ENCODE data around the gene NISCH. TPM values are rescaled to one million over a fixed set of nuclear protein-coding genes. Genes with fewer than 3 reads are reported as not detected.

The NISCH gene
- polyA plus RNA-seq, 2 of the 4 experiments (the other 2 are of a cell fraction), result 17.3 to 18.2 TPM

DNA sequence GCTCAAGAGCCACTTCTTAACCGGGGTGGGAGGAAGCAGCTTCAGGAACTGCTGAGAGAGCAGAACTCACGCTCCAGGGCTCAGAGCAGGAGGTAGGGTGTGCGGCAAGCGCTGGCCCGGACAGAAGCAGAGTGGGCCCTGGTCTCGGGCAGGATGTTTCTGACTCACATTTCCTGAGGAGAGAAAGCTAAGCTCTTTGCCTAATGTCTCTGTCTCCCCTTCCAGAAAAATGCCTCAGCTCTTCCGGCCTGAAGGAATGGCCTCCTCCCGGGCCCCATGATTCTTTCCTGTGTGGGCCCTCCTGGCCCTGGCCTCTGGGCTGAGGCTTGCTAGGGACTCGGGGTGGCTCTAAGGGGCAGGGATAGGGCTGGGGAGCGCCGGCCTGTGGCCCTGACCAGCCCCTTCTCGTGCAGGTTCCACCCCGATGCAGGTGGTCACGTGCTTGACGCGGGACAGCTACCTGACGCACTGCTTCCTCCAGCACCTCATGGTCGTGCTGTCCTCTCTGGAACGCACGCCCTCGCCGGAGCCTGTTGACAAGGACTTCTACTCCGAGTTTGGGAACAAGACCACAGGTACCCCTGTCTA lies 35.6 kb downstream of the NISCH start:
- POLR2A ChIA-PET, result no interaction called here
- no peak for ATAC-seq
- no peak for DNase-seq (ENCODE audit: low read depth in 1 of 2, low spot score in 1 of 2)
- FAIRE-seq, result no peak
- Histone ChIP-seq H3K4me2 (no peak overlapping the region), H3K9me3 (no peaks in the 10 kb centered on the region), H3K27ac (no peak overlapping the region), H3K4me3 (no peak overlapping the region), H3K4me1 (no peaks in the 10 kb centered on the region)
- CTCF ChIA-PET, result interaction anchor here (0.7 to 2.7 kb wide), 4 partner anchors 13 to 79 kb away, joined by 3 to 14 read pairs (median 4); no protein-coding TSS in a partner anchor
- WGBS (ENCODE audit: missing lambda C conversion rate), result 87% methylated on average over 15 of the region's 23 CpGs
- TF ChIP-seq TP53 (CRISPR knock-in tag; IDR thresholded peaks at IDR 0.05) (no peak), FOSB (CRISPR knock-in tag; IDR thresholded peaks at IDR 0.05) (no peak), CTCF (IDR thresholded peaks at IDR 0.05) (no peak), HDAC2 (IDR thresholded peaks at IDR 0.05) (no peak), ZSCAN20 (CRISPR knock-in tag; IDR thresholded peaks at IDR 0.05) (no peak), CHD2 (IDR thresholded peaks at IDR 0.05; ENCODE audit: low read length, partially characterized antibody) (no peak), RFX5 (IDR thresholded peaks at IDR 0.05) (no peak), MAZ (IDR thresholded peaks at IDR 0.05; ENCODE audit: borderline replicate concordance, low read depth, low read length) (no peak), ZNF302 (CRISPR knock-in tag; IDR thresholded peaks at IDR 0.05) (no peak), JUNB (IDR thresholded peaks at IDR 0.05) (no peak), RCOR1 (IDR thresholded peaks at IDR 0.05; ENCODE audit: low read depth, low read length) (no peak), CBX8 (IDR thresholded peaks at IDR 0.05) (no peak)
- TF ChIP-seq, protein P1, sequence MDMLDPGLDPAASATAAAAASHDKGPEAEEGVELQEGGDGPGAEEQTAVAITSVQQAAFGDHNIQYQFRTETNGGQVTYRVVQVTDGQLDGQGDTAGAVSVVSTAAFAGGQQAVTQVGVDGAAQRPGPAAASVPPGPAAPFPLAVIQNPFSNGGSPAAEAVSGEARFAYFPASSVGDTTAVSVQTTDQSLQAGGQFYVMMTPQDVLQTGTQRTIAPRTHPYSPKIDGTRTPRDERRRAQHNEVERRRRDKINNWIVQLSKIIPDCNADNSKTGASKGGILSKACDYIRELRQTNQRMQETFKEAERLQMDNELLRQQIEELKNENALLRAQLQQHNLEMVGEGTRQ (IDR thresholded peaks at IDR 0.05), result no peak

GRCh38 chr3:52492059-52492458 lies 36.7 kb downstream of the NISCH start:
- no CpG with 5 or more reads among the region's 21 CpGs for WGBS (ENCODE audit: missing lambda C conversion rate)
- FAIRE-seq, result no peak
- no peak overlapping the region for H3K4me3 ChIP-seq
- DNase-seq (ENCODE audit: low read depth in 1 of 2, low spot score in 1 of 2), result no peak
- H3K4me1 ChIP-seq, result no peaks in the 10 kb centered on the region
- H3K9me3 ChIP-seq, result no peaks in the 10 kb centered on the region
- TF ChIP-seq SREBF2 (IDR thresholded peaks at IDR 0.05), result no peak
- no peak for TF ChIP-seq JUNB (IDR thresholded peaks at IDR 0.05)
- no peak for TF ChIP-seq KDM5A (IDR thresholded peaks at IDR 0.05)
- no peak for TF ChIP-seq HDAC2 (IDR thresholded peaks at IDR 0.05)
- TF ChIP-seq NR3C1 (IDR thresholded peaks at IDR 0.05), result no peak
- TF ChIP-seq KDM1A (IDR thresholded peaks at IDR 0.05; ENCODE audit: low read depth), result no peak
- TF ChIP-seq, protein P2, sequence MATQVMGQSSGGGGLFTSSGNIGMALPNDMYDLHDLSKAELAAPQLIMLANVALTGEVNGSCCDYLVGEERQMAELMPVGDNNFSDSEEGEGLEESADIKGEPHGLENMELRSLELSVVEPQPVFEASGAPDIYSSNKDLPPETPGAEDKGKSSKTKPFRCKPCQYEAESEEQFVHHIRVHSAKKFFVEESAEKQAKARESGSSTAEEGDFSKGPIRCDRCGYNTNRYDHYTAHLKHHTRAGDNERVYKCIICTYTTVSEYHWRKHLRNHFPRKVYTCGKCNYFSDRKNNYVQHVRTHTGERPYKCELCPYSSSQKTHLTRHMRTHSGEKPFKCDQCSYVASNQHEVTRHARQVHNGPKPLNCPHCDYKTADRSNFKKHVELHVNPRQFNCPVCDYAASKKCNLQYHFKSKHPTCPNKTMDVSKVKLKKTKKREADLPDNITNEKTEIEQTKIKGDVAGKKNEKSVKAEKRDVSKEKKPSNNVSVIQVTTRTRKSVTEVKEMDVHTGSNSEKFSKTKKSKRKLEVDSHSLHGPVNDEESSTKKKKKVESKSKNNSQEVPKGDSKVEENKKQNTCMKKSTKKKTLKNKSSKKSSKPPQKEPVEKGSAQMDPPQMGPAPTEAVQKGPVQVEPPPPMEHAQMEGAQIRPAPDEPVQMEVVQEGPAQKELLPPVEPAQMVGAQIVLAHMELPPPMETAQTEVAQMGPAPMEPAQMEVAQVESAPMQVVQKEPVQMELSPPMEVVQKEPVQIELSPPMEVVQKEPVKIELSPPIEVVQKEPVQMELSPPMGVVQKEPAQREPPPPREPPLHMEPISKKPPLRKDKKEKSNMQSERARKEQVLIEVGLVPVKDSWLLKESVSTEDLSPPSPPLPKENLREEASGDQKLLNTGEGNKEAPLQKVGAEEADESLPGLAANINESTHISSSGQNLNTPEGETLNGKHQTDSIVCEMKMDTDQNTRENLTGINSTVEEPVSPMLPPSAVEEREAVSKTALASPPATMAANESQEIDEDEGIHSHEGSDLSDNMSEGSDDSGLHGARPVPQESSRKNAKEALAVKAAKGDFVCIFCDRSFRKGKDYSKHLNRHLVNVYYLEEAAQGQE (IDR thresholded peaks at IDR 0.05), result no peak
- no peak for TF ChIP-seq HOXB13 (CRISPR knock-in tag; IDR thresholded peaks at IDR 0.05; ENCODE audit: low read depth)
- no peak for TF ChIP-seq ESRRA (IDR thresholded peaks at IDR 0.05; ENCODE audit: borderline replicate concordance, low read length)
- no peak for TF ChIP-seq FOSB (CRISPR knock-in tag; IDR thresholded peaks at IDR 0.05)
- ATAC-seq, result no peak
- CTCF ChIA-PET, result interaction anchor here (0.7 to 2.7 kb wide), 2 partner anchors 20 to 80 kb away, joined by 3 to 14 read pairs; no protein-coding TSS in a partner anchor
- no peak overlapping the region for H3K4me2 ChIP-seq
- H3K27ac ChIP-seq, result no peak overlapping the region
- POLR2A ChIA-PET, result no interaction called here
